ENCODE data around the gene CDK9. TPM values are rescaled to one million over a fixed set of nuclear protein-coding genes. Genes with fewer than 3 reads are reported as not detected.
A peak's percentile ranks its signal among the peaks of the same experiment; 100 is the strongest.

CDK9 gene
- total RNA-seq, 1 experiment from 2014 or later, result 48.7 TPM

DNA sequence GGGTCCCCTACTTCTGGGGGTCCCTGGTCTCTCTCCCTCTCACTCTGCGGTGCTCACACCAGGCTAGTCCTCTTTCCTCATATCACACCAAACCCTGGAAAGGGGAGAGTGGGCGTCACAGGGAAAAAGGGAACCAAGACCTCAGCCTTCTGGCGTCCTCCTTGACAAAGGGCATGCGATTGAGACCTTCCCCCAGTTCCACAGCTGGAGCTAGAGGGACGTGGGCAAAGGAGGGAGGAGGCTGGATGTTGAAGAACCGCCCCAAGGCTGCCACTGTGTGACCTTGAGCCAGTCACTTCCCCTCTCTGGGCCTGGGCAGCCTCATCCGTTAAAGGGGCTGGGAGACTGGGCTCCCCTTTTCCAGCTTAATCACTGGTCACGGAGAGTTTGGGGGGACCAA lies 32.2 kb upstream of the CDK9 start:
- no peak overlapping the region for H3K27ac ChIP-seq (ENCODE audit: low read length)
- H3K27me3 ChIP-seq (ENCODE audit: control insufficient read depth, insufficient read depth, low read length), result peaks cover 2% of the 10 kb centered on the region; the same call in 1 of the 2 replicates
- H3K36me3 ChIP-seq (ENCODE audit: control insufficient read depth, insufficient read depth, low read length), result no peaks in the 10 kb centered on the region
- BruUV-seq (replicated peaks), result no TSS peak
- ChIA-PET POLR2A (no interaction called here), CTCF (no interaction called here)
- TF ChIP-seq, protein P1, sequence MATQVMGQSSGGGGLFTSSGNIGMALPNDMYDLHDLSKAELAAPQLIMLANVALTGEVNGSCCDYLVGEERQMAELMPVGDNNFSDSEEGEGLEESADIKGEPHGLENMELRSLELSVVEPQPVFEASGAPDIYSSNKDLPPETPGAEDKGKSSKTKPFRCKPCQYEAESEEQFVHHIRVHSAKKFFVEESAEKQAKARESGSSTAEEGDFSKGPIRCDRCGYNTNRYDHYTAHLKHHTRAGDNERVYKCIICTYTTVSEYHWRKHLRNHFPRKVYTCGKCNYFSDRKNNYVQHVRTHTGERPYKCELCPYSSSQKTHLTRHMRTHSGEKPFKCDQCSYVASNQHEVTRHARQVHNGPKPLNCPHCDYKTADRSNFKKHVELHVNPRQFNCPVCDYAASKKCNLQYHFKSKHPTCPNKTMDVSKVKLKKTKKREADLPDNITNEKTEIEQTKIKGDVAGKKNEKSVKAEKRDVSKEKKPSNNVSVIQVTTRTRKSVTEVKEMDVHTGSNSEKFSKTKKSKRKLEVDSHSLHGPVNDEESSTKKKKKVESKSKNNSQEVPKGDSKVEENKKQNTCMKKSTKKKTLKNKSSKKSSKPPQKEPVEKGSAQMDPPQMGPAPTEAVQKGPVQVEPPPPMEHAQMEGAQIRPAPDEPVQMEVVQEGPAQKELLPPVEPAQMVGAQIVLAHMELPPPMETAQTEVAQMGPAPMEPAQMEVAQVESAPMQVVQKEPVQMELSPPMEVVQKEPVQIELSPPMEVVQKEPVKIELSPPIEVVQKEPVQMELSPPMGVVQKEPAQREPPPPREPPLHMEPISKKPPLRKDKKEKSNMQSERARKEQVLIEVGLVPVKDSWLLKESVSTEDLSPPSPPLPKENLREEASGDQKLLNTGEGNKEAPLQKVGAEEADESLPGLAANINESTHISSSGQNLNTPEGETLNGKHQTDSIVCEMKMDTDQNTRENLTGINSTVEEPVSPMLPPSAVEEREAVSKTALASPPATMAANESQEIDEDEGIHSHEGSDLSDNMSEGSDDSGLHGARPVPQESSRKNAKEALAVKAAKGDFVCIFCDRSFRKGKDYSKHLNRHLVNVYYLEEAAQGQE (IDR thresholded peaks at IDR 0.05; ENCODE audit: insufficient read depth in 1 of 2, low read depth in 2 of 2, low read length in 1 of 2), result no peak
- TF ChIP-seq TCF7L2 (IDR thresholded peaks at IDR 0.05; ENCODE audit: low read depth, low read length) (no peak), POLR2AphosphoS5 (IDR thresholded peaks at IDR 0.05; ENCODE audit: low read depth, low read length) (no peak), SIN3A (IDR thresholded peaks at IDR 0.05; ENCODE audit: borderline replicate concordance, insufficient read depth, low read depth, low read length) (no peak)
- TF ChIP-seq, protein P2, sequence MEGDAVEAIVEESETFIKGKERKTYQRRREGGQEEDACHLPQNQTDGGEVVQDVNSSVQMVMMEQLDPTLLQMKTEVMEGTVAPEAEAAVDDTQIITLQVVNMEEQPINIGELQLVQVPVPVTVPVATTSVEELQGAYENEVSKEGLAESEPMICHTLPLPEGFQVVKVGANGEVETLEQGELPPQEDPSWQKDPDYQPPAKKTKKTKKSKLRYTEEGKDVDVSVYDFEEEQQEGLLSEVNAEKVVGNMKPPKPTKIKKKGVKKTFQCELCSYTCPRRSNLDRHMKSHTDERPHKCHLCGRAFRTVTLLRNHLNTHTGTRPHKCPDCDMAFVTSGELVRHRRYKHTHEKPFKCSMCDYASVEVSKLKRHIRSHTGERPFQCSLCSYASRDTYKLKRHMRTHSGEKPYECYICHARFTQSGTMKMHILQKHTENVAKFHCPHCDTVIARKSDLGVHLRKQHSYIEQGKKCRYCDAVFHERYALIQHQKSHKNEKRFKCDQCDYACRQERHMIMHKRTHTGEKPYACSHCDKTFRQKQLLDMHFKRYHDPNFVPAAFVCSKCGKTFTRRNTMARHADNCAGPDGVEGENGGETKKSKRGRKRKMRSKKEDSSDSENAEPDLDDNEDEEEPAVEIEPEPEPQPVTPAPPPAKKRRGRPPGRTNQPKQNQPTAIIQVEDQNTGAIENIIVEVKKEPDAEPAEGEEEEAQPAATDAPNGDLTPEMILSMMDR (IDR thresholded peaks at IDR 0.05), result no peak
- no peaks in the 10 kb centered on the region for H3K4me1 ChIP-seq (ENCODE audit: control insufficient read depth, insufficient read depth, low read length)
- no peak for DNase-seq (ENCODE audit: low read depth, low spot score)
- in situ Hi-C loops (cut with HindIII; ENCODE audit: low pct_unique_long_range_greater_than_20kb, low sequenced_read_pairs) (no loop called here), intact Hi-C loops (cut with micrococcal nuclease; ENCODE audit: unreplicated experiment) (no loop called here)
- H3K4me3 ChIP-seq (ENCODE audit: low read depth in 2 of 2, low read length in 2 of 2), result no peak overlapping the region
- H3K9me3 ChIP-seq (ENCODE audit: control insufficient read depth, insufficient read depth, low read depth, low read length), result no peaks in the 10 kb centered on the region
- no peak for ATAC-seq

DNA sequence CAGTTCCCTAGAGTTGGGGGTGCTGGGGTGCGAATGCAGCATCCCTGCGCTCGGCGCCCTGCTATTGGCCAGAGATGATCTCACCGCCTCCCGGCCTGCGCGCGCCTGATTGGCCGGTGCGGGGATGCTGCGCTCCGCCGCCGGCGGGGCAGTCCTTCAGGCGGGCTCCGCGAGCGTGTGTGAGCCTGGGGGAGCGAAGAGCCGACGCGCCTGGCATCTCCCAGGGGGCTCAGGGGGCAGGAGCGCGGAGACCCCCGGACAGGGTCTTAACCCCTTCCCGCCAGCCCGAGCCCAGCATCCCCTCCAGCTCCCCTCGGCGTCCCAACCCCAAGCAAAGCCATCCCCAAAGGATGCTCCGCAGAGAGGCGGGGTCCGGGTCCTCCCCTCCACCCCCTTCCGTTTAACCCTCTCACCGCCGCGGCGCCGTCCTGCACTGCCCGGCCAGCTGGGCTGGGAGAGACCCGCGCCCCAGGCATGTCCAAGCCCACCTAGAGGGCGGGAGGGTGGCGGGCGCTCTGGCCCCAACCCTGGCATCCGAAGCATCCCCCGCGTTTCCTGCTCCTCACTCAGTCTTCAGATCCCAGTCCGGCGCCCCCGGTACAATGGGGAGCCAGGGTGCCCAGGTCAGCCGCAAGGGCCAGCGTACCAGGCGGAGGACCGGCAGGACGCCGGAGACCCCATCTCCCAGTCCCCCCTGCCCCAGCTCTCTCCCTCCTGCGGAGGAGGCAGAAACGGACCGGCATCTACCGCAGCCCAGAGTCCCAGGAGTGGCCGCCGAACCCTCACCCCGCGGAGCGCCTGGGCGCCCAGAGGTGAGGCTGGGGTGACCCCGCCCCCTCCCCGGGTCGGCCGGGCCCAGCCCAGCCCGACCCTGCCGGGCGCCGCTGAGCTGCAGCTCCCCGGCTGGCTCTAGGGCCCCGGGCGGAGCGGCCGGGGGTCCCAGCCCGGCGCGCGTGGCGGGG lies 31.5 kb upstream of the CDK9 start:
- peaks cover 2% of the 10 kb centered on the region; the same call in 1 of the 2 replicates for H3K27me3 ChIP-seq (ENCODE audit: control insufficient read depth, insufficient read depth, low read length)
- DNase-seq (ENCODE audit: low read depth, low spot score) (no peak), ATAC-seq (peak; percentile 68)
- no peaks in the 10 kb centered on the region for H3K36me3 ChIP-seq (ENCODE audit: control insufficient read depth, insufficient read depth, low read length)
- ChIA-PET CTCF (no interaction called here), POLR2A (no interaction called here)
- TF ChIP-seq, protein P1 (IDR thresholded peaks at IDR 0.05; ENCODE audit: insufficient read depth in 1 of 2, low read depth in 2 of 2, low read length in 1 of 2), result no peak
- no peak for TF ChIP-seq POLR2AphosphoS5 (IDR thresholded peaks at IDR 0.05; ENCODE audit: low read depth, low read length)
- no peak for TF ChIP-seq SIN3A (IDR thresholded peaks at IDR 0.05; ENCODE audit: borderline replicate concordance, insufficient read depth, low read depth, low read length)
- TF ChIP-seq, protein P2 (IDR thresholded peaks at IDR 0.05), result no peak
- TF ChIP-seq TCF7L2 (IDR thresholded peaks at IDR 0.05; ENCODE audit: low read depth, low read length), result no peak
- peak overlapping the region; percentile 13 to 16; a peak in 3 of 4 replicates for H3K4me3 ChIP-seq (ENCODE audit: low read depth in 2 of 2, low read length in 2 of 2)
- no peaks in the 10 kb centered on the region for H3K4me1 ChIP-seq (ENCODE audit: control insufficient read depth, insufficient read depth, low read length)
- no TSS peak for BruUV-seq (replicated peaks)
- intact Hi-C loops (cut with micrococcal nuclease; ENCODE audit: unreplicated experiment) (no loop called here), in situ Hi-C loops (cut with HindIII; ENCODE audit: low pct_unique_long_range_greater_than_20kb, low sequenced_read_pairs) (no loop called here)
- H3K27ac ChIP-seq (ENCODE audit: low read length), result no peak overlapping the region
- no peaks in the 10 kb centered on the region for H3K9me3 ChIP-seq (ENCODE audit: control insufficient read depth, insufficient read depth, low read depth, low read length)
